Astrocyte of the cerebellum (primary cell): Measurements from ENCODE around the gene SORL1.

Experiments used
- DNase-seq: peaks from one replicate; pipeline ENCODE4 v3.0.0-alpha.2; 2011; ENCODE audit warnings: low read depth
- H3K4me3 ChIP-seq: 2 replicates; pipeline ENCODE4 v1.5.1; 2011; ENCODE audit warnings: mild to moderate bottlenecking, low read depth, low read length, moderate library complexity
- CTCF ChIP-seq: IDR thresholded peaks from 2 replicates; pipeline ENCODE4 v1.5.1; 2012; ENCODE audit warnings: low read length, low read depth, moderate library complexity, mild to moderate bottlenecking; ENCODE audit errors: missing control alignments
- in situ Hi-C: cut with HindIII; loops from 2 replicates; pipeline ENCODE4 v1.10.0; 2017; ENCODE audit warnings: low sequenced_read_pairs

The SORL1 gene

GRCh38 chr11:121446752-121447156, 5.4 kb upstream of the SORL1 start:
- in situ Hi-C loops = no loop called here
- DNase-seq = no peak
- TF ChIP-seq CTCF = peak; percentile 21
- H3K4me3 ChIP-seq = no peak overlapping the region

- no peak for TF ChIP-seq CTCF
- no peak for DNase-seq
- H3K4me3 ChIP-seq = no peak overlapping the region
- in situ Hi-C loops = no loop called here
Observed at GRCh38 chr11:121448011-121448410, 4.1 kb upstream of the SORL1 start.

- no peak for TF ChIP-seq CTCF
- in situ Hi-C loops = no loop called here
- no peak overlapping the region for H3K4me3 ChIP-seq
Observed at GRCh38 chr11:121448431-121448941, 3.6 kb upstream of the SORL1 start.

GRCh38 chr11:121449123-121449522, 3.0 kb upstream of the SORL1 start:
- no peak overlapping the region for H3K4me3 ChIP-seq
- TF ChIP-seq CTCF = no peak
- no peak for DNase-seq
- in situ Hi-C loops = no loop called here

More at GRCh38 chr11:121448431-121448941, 3.6 kb upstream of the SORL1 start:
- no peak for DNase-seq

- no peak overlapping the region for H3K4me3 ChIP-seq
- in situ Hi-C loops = no loop called here
- no peak for TF ChIP-seq CTCF
- no peak for DNase-seq
Observed at GRCh38 chr11:121449626-121450025, 2.5 kb upstream of the SORL1 start.

GRCh38 chr11:121450401-121450800, 1.7 kb upstream of the SORL1 start:
- no peak overlapping the region for H3K4me3 ChIP-seq
- no peak for TF ChIP-seq CTCF
- no peak for DNase-seq
- in situ Hi-C loops = no loop called here
